Measurements from ENCODE around the gene IL12RB2.

The IL12RB2 gene

GRCh38 chr1:67317803-67318202 lies 10.1 kb downstream of the IL12RB2 start:
- TF ChIP-seq ZNF565 (CRISPR knock-in tag; conservative IDR thresholded peaks at IDR 0.05; ENCODE audit: low read depth), result no peak
- no peak for TF ChIP-seq GLIS3 (CRISPR knock-in tag; IDR thresholded peaks at IDR 0.05)
- TF ChIP-seq ARNTL (CRISPR knock-in tag; IDR thresholded peaks at IDR 0.05; ENCODE audit: borderline replicate concordance, low read depth), result no peak
- TF ChIP-seq ESRRG (CRISPR knock-in tag; IDR thresholded peaks at IDR 0.05), result no peak
- no peak for TF ChIP-seq ISL1 (CRISPR knock-in tag; IDR thresholded peaks at IDR 0.05)
- no peak for TF ChIP-seq CREB5 (CRISPR knock-in tag; IDR thresholded peaks at IDR 0.05; ENCODE audit: low read depth)
- no peak for TF ChIP-seq ZFP30 (CRISPR knock-in tag; IDR thresholded peaks at IDR 0.05)
- TF ChIP-seq ZNF8 (CRISPR knock-in tag; IDR thresholded peaks at IDR 0.05), result no peak
- TF ChIP-seq CSDC2 (CRISPR knock-in tag; IDR thresholded peaks at IDR 0.05), result no peak
- ATAC-seq, result no peak

- no peak for ATAC-seq
Measured at GRCh38 chr1:67322442-67322841, 14.8 kb downstream of the IL12RB2 start.

GRCh38 chr1:67323087-67323486 lies 15.4 kb downstream of the IL12RB2 start:
- TF ChIP-seq POU6F1 (CRISPR knock-in tag; IDR thresholded peaks at IDR 0.05; ENCODE audit: borderline replicate concordance, low read depth) (no peak), SNAI2 (CRISPR knock-in tag; IDR thresholded peaks at IDR 0.05) (no peak), ARNTL (CRISPR knock-in tag; IDR thresholded peaks at IDR 0.05; ENCODE audit: borderline replicate concordance, low read depth) (no peak), TCF4 (CRISPR knock-in tag; IDR thresholded peaks at IDR 0.05; ENCODE audit: borderline replicate concordance) (no peak), ESRRG (CRISPR knock-in tag; IDR thresholded peaks at IDR 0.05) (no peak)
- ATAC-seq, result no peak

More at GRCh38 chr1:67322442-67322841, 14.8 kb downstream of the IL12RB2 start:
- TF ChIP-seq SNAI2 (CRISPR knock-in tag; IDR thresholded peaks at IDR 0.05), result no peak
- no peak for TF ChIP-seq ARNTL (CRISPR knock-in tag; IDR thresholded peaks at IDR 0.05; ENCODE audit: borderline replicate concordance, low read depth)
- TF ChIP-seq PPARA (CRISPR knock-in tag; IDR thresholded peaks at IDR 0.05; ENCODE audit: borderline replicate concordance), result no peak
- no peak for TF ChIP-seq PATZ1 (CRISPR knock-in tag; IDR thresholded peaks at IDR 0.05; ENCODE audit: borderline replicate concordance)
- TF ChIP-seq GLIS3 (CRISPR knock-in tag; IDR thresholded peaks at IDR 0.05), result no peak
- TF ChIP-seq RARB (CRISPR knock-in tag; IDR thresholded peaks at IDR 0.05), result no peak
- no peak for TF ChIP-seq TOX (CRISPR knock-in tag; IDR thresholded peaks at IDR 0.05; ENCODE audit: borderline replicate concordance)
- TF ChIP-seq ZNF565 (CRISPR knock-in tag; conservative IDR thresholded peaks at IDR 0.05; ENCODE audit: low read depth), result no peak
- no peak for TF ChIP-seq ZNF70 (CRISPR knock-in tag; IDR thresholded peaks at IDR 0.05)

GRCh38 chr1:67324068-67324467 lies 16.4 kb downstream of the IL12RB2 start:
- TF ChIP-seq CSRNP3 (CRISPR knock-in tag; IDR thresholded peaks at IDR 0.05) (no peak), POU6F1 (CRISPR knock-in tag; IDR thresholded peaks at IDR 0.05; ENCODE audit: borderline replicate concordance, low read depth) (no peak), ZNF70 (CRISPR knock-in tag; IDR thresholded peaks at IDR 0.05) (no peak), ZNF565 (CRISPR knock-in tag; conservative IDR thresholded peaks at IDR 0.05; ENCODE audit: low read depth) (no peak), SNAI2 (CRISPR knock-in tag; IDR thresholded peaks at IDR 0.05) (no peak), CSDC2 (CRISPR knock-in tag; IDR thresholded peaks at IDR 0.05) (no peak), ZFP30 (CRISPR knock-in tag; IDR thresholded peaks at IDR 0.05) (no peak), ISL1 (CRISPR knock-in tag; IDR thresholded peaks at IDR 0.05) (no peak), ZNF8 (CRISPR knock-in tag; IDR thresholded peaks at IDR 0.05) (no peak)
- ATAC-seq, result no peak

Data from SK-N-SH treated with all-trans-retinoic acid at 6 μM for 48 hours (cell line).